Neural cell (in vitro differentiated cells): ENCODE results near the gene FGF8. TPM values are rescaled to one million over a fixed set of nuclear protein-coding genes. Genes with fewer than 3 reads are reported as not detected.

ENCODE experiments used
- H2AFZ ChIP-seq: fragments of 200-600, 300-800 bp; sonication (generic), shearing (Covaris generic); 2 replicates; pipeline ENCODE4 v1.6.0; 2014; ENCODE audit warnings: low read depth, mild to moderate bottlenecking, antibody characterized with exemption, low read length, moderate library complexity
- H3F3A ChIP-seq: fragments of 200-600 bp; shearing (Covaris generic); 2 replicates; pipeline ENCODE4 v1.6.1; 2016; ENCODE audit warnings: mild to moderate bottlenecking, moderate library complexity, mixed read lengths, antibody characterized with exemption, low read length; ENCODE audit not compliant: insufficient read depth, poor library complexity, severe bottlenecking
- H3K27ac ChIP-seq: fragments of 200-600, 300-800 bp; sonication (generic), shearing (Covaris generic); 2 replicates; pipeline ENCODE4 v1.5.1; 2014; ENCODE audit warnings: mild to moderate bottlenecking, low read length, moderate library complexity
- H3K27me3 ChIP-seq: fragments of 300-800, 200-600 bp; sonication (generic), shearing (Covaris generic); 2 replicates; pipeline ENCODE4 v1.6.0; 2014; ENCODE audit warnings: mild to moderate bottlenecking, low read depth, low read length, moderate library complexity; ENCODE audit not compliant: insufficient read depth
- H3K36me3 ChIP-seq: fragments of 300-800, 200-600 bp; sonication (generic), shearing (Covaris generic); 2 replicates; pipeline ENCODE4 v1.5.1; 2014; ENCODE audit warnings: mild to moderate bottlenecking, antibody characterized with exemption, low read length, moderate library complexity; ENCODE audit not compliant: insufficient read depth
- H3K4me2 ChIP-seq: fragments of 300-800, 200-600 bp; sonication (generic), shearing (Covaris generic); 2 replicates; pipeline ENCODE4 v1.6.0; 2014; ENCODE audit warnings: mild to moderate bottlenecking, low read length
- H3K4me3 ChIP-seq: fragments of 300-800, 200-600 bp; sonication (generic), shearing (Covaris generic); 2 replicates; pipeline ENCODE4 v1.5.1; 2014; ENCODE audit warnings: mild to moderate bottlenecking, low read length, moderate library complexity
- H3K79me2 ChIP-seq: fragments of 200-600 bp; shearing (Covaris generic); replicated peaks from 2 replicates; pipeline ENCODE4 v1.6.0; 2014; ENCODE audit warnings: mild to moderate bottlenecking, low read length, moderate library complexity; ENCODE audit not compliant: insufficient read depth
- H3K9ac ChIP-seq: fragments of 300-800, 200-600 bp; sonication (generic), shearing (Covaris generic); 2 replicates; pipeline ENCODE4 v1.6.1; 2016; ENCODE audit warnings: mild to moderate bottlenecking, low read length, mixed read lengths
- H3K9me2 ChIP-seq: fragments of 200-600 bp; shearing (Covaris generic); 2 replicates; pipeline ENCODE4 v1.6.1; 2016; ENCODE audit warnings: mild to moderate bottlenecking, low read length, mixed read lengths; ENCODE audit not compliant: insufficient read depth
- H3K9me3 ChIP-seq: fragments of 200-600, 300-800 bp; sonication (generic), shearing (Covaris generic); 2 replicates; pipeline ENCODE4 v1.6.1; 2016; ENCODE audit warnings: mild to moderate bottlenecking, mixed run types, low read length, moderate library complexity, mixed read lengths
- H4K20me1 ChIP-seq: fragments of 200-600 bp; shearing (Covaris generic); 2 replicates; pipeline ENCODE4 v1.6.1; 2016; ENCODE audit warnings: mild to moderate bottlenecking, mixed run types; ENCODE audit not compliant: insufficient read depth
- EP300 ChIP-seq: fragments of 450-650 bp; conservative IDR thresholded peaks from 2 replicates; pipeline ENCODE4 v1.6.1; 2014; ENCODE audit warnings: antibody characterized with exemption, mild to moderate bottlenecking, moderate library complexity; ENCODE audit not compliant: poor library complexity, severe bottlenecking
- EZH2 ChIP-seq: fragments of 200-600, 300-800 bp; shearing (Covaris generic), sonication (generic); IDR thresholded peaks from 2 replicates; pipeline ENCODE4 v1.6.1; 2014; ENCODE audit warnings: antibody characterized with exemption, low read length, borderline replicate concordance, mild to moderate bottlenecking; ENCODE audit not compliant: insufficient read depth, poor library complexity, severe bottlenecking
- MXI1 ChIP-seq: fragments of 450-650 bp; conservative IDR thresholded peaks from 2 replicates; pipeline ENCODE4 v1.6.1; 2014; ENCODE audit warnings: antibody characterized with exemption, mild to moderate bottlenecking; ENCODE audit not compliant: poor library complexity, severe bottlenecking
- POLR2AphosphoS5 ChIP-seq: IDR thresholded peaks from 2 replicates; pipeline ENCODE4 v1.6.1; 2012
- RAD21 ChIP-seq: fragments of 450-650 bp; conservative IDR thresholded peaks from 2 replicates; pipeline ENCODE4 v1.6.1; 2014; ENCODE audit warnings: antibody characterized with exemption, mild to moderate bottlenecking, moderate library complexity
- SMC3 ChIP-seq: fragments of 450-650 bp; conservative IDR thresholded peaks from 2 replicates; pipeline ENCODE4 v1.6.1; 2014; ENCODE audit warnings: antibody characterized with exemption, mild to moderate bottlenecking, moderate library complexity; ENCODE audit not compliant: poor library complexity
- TAF1 ChIP-seq: IDR thresholded peaks from 2 replicates; pipeline ENCODE4 v1.6.1; 2012; ENCODE audit warnings: low read depth
- polyA plus RNA-seq: library from polyadenylated mRNA; depleted of rRNA; stranded (reverse); fragments of >200 nt; gene quantifications from 2 replicates; pipeline ENCODE4 v1.2.3, GENCODE V29; 2014
- TF ChIP-seq, protein P1 (sequence below): fragments of 450-650 bp; IDR thresholded peaks from 2 replicates; pipeline ENCODE4 v1.5.1; 2014; ENCODE audit warnings: antibody characterized with exemption, mild to moderate bottlenecking, moderate library complexity; ENCODE audit not compliant: poor library complexity, severe bottlenecking
- TF ChIP-seq, protein P2 (sequence below): IDR thresholded peaks from 2 replicates; pipeline ENCODE4 v1.6.1; 2012; ENCODE audit warnings: borderline replicate concordance

Gene FGF8
- polyA plus RNA-seq, 1 donor from 2014 or later = 6.0 TPM

DNA sequence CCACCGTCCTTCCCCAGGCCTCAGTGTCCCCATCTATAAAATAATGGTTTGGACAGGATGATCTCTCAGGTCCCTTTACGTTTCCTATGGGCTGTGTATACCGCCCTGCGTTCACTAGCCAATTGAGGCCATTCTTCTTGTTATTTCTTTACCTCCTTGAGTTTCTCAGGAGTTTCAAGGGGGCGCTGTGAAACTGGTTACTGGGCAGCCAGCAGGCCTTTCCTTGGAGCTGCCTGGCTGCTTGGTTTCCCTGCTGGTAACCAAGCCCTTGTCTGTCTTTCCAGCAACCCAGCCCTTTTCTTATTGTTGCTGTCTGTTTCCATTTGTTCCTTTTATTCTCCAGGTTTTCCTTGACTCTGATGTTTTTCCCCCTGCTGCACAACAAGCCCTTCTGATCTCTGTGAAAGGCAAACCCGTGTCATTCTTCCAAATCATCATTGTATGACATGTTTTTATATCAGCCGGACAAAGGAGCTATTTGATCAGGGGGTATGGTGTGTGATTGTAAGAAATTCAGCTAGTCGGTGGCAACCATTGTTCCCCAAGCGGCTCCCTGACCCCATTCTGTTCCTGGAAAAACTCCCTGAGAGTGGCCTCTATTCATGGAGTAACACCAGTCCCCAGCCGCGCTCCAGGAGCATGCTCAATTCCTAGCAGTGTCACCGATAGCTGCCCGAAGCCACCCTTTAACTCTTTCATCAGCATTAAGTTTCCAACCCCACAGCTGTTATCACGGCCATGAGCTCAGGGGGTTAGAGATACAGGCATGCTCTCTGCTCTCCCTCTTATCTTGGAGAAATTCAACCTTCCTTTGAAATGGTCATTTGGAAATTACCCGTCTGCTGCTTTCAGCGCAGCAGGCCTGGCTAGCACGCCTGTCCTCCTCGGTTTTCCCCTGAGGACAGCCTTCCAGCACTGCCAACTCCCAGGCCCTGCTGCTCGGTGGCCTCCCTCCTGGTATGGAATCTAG is 26.6 kb downstream of the FGF8 start:
- Histone ChIP-seq H3K79me2 (no peaks in the 10 kb centered on the region), H4K20me1 (no peaks in the 10 kb centered on the region), H3K36me3 (no peaks in the 10 kb centered on the region), H3K4me3 (no peak overlapping the region), H2AFZ (peak overlapping the region; percentile 42), H3F3A (no peaks in the 10 kb centered on the region), H3K9ac (peak overlapping the region; percentile 11), H3K4me2 (no peak overlapping the region), H3K9me3 (no peaks in the 10 kb centered on the region), H3K27ac (no peak overlapping the region), H3K27me3 (no peaks in the 10 kb centered on the region), H3K9me2 (no peaks in the 10 kb centered on the region)
- TF ChIP-seq, protein P1, sequence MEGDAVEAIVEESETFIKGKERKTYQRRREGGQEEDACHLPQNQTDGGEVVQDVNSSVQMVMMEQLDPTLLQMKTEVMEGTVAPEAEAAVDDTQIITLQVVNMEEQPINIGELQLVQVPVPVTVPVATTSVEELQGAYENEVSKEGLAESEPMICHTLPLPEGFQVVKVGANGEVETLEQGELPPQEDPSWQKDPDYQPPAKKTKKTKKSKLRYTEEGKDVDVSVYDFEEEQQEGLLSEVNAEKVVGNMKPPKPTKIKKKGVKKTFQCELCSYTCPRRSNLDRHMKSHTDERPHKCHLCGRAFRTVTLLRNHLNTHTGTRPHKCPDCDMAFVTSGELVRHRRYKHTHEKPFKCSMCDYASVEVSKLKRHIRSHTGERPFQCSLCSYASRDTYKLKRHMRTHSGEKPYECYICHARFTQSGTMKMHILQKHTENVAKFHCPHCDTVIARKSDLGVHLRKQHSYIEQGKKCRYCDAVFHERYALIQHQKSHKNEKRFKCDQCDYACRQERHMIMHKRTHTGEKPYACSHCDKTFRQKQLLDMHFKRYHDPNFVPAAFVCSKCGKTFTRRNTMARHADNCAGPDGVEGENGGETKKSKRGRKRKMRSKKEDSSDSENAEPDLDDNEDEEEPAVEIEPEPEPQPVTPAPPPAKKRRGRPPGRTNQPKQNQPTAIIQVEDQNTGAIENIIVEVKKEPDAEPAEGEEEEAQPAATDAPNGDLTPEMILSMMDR = peak; percentile 42
- no peak for TF ChIP-seq TAF1

DNA sequence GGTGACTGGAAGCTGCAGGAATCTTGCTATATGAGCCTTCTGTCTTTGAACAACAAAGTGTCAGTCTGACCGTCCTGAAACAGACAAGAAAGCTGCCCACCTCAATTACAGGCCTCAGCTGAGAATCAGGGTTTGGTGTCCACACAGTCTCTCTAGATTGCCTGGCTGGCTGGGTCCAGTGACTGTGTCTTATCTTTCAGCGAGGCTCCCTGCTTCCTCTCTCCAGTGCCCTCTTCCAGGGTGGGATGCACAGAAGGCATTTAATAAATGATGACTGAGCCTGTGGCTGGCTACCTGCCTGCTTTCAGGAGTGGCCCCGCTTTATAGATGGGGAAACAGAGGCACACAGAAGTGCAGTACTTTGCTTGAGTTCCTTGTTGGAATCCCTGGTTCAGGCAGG is 27.4 kb downstream of the FGF8 start:
- Histone ChIP-seq H3K4me2 (no peak overlapping the region), H3K4me3 (no peak overlapping the region), H3K79me2 (no peaks in the 10 kb centered on the region), H3K27me3 (no peaks in the 10 kb centered on the region), H3K36me3 (no peaks in the 10 kb centered on the region), H3K9ac (no peak overlapping the region), H3K9me3 (no peaks in the 10 kb centered on the region), H3F3A (no peaks in the 10 kb centered on the region), H2AFZ (no peak overlapping the region), H3K9me2 (no peaks in the 10 kb centered on the region), H4K20me1 (no peaks in the 10 kb centered on the region), H3K27ac (no peak overlapping the region)
- TF ChIP-seq EZH2 (no peak), EP300 (no peak), MXI1 (no peak), SMC3 (no peak), TAF1 (no peak), POLR2AphosphoS5 (no peak), RAD21 (no peak)
- TF ChIP-seq, protein P1 = no peak
- TF ChIP-seq, protein P2, sequence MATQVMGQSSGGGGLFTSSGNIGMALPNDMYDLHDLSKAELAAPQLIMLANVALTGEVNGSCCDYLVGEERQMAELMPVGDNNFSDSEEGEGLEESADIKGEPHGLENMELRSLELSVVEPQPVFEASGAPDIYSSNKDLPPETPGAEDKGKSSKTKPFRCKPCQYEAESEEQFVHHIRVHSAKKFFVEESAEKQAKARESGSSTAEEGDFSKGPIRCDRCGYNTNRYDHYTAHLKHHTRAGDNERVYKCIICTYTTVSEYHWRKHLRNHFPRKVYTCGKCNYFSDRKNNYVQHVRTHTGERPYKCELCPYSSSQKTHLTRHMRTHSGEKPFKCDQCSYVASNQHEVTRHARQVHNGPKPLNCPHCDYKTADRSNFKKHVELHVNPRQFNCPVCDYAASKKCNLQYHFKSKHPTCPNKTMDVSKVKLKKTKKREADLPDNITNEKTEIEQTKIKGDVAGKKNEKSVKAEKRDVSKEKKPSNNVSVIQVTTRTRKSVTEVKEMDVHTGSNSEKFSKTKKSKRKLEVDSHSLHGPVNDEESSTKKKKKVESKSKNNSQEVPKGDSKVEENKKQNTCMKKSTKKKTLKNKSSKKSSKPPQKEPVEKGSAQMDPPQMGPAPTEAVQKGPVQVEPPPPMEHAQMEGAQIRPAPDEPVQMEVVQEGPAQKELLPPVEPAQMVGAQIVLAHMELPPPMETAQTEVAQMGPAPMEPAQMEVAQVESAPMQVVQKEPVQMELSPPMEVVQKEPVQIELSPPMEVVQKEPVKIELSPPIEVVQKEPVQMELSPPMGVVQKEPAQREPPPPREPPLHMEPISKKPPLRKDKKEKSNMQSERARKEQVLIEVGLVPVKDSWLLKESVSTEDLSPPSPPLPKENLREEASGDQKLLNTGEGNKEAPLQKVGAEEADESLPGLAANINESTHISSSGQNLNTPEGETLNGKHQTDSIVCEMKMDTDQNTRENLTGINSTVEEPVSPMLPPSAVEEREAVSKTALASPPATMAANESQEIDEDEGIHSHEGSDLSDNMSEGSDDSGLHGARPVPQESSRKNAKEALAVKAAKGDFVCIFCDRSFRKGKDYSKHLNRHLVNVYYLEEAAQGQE = no peak
